ENCODE data around the gene C2CD4B.

- TF ChIP-seq, protein P1, sequence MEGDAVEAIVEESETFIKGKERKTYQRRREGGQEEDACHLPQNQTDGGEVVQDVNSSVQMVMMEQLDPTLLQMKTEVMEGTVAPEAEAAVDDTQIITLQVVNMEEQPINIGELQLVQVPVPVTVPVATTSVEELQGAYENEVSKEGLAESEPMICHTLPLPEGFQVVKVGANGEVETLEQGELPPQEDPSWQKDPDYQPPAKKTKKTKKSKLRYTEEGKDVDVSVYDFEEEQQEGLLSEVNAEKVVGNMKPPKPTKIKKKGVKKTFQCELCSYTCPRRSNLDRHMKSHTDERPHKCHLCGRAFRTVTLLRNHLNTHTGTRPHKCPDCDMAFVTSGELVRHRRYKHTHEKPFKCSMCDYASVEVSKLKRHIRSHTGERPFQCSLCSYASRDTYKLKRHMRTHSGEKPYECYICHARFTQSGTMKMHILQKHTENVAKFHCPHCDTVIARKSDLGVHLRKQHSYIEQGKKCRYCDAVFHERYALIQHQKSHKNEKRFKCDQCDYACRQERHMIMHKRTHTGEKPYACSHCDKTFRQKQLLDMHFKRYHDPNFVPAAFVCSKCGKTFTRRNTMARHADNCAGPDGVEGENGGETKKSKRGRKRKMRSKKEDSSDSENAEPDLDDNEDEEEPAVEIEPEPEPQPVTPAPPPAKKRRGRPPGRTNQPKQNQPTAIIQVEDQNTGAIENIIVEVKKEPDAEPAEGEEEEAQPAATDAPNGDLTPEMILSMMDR (conservative IDR thresholded peaks at IDR 0.05), result no peak
- no peak for TF ChIP-seq ZFX (IDR thresholded peaks at IDR 0.05)
Measured at GRCh38 chr15:62133141-62133540, 31.9 kb downstream of the C2CD4B start.

All from C4-2B (cell line).